Fibroblast of mammary gland (primary cell): Measurements from ENCODE around the gene HAUS6.
"Not testable (repeated sequence)": the region's sequence is repeated elsewhere in the genome, so short reads cannot be mapped to it uniquely, and the experiment has no call there.

Experiments
- DNase-seq: peaks from one replicate; pipeline ENCODE4 v3.0.0-alpha.2; 2010; ENCODE audit warnings: low read depth
- H3K4me3 ChIP-seq: 2 replicates; pipeline ENCODE4 v1.5.1; 2011; ENCODE audit warnings: low read depth, mild to moderate bottlenecking, low read length, moderate library complexity; ENCODE audit not compliant: control insufficient read depth
- TF ChIP-seq, protein P1 (sequence below): conservative IDR thresholded peaks from 2 replicates; pipeline ENCODE4 v1.5.1; 2011; ENCODE audit warnings: low read depth, low read length, inconsistent platforms; ENCODE audit not compliant: control insufficient read depth, insufficient read depth

Gene HAUS6

DNA sequence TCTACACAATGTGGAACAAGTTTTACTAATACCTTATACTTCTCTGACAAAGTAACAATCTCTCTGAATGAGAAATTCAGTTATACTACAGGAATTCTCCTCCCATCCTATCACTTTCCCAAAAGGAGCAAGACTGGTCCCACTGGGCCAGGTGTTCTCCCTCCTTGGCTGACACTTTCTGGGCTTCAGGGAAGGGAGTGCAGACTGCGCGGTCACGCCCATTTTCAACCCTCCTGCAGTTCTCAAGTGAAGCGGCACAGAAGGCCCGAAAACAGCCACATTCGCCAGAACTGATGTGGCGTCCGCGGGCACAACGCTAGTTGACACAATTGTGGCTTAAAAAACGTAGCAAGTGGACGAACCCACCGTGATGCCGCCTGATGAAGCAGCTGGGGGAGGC lies 70.3 kb downstream of the HAUS6 start:
- H3K4me3 ChIP-seq = no peak overlapping the region
- TF ChIP-seq, protein P1, sequence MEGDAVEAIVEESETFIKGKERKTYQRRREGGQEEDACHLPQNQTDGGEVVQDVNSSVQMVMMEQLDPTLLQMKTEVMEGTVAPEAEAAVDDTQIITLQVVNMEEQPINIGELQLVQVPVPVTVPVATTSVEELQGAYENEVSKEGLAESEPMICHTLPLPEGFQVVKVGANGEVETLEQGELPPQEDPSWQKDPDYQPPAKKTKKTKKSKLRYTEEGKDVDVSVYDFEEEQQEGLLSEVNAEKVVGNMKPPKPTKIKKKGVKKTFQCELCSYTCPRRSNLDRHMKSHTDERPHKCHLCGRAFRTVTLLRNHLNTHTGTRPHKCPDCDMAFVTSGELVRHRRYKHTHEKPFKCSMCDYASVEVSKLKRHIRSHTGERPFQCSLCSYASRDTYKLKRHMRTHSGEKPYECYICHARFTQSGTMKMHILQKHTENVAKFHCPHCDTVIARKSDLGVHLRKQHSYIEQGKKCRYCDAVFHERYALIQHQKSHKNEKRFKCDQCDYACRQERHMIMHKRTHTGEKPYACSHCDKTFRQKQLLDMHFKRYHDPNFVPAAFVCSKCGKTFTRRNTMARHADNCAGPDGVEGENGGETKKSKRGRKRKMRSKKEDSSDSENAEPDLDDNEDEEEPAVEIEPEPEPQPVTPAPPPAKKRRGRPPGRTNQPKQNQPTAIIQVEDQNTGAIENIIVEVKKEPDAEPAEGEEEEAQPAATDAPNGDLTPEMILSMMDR = no peak
- no peak for DNase-seq

DNA sequence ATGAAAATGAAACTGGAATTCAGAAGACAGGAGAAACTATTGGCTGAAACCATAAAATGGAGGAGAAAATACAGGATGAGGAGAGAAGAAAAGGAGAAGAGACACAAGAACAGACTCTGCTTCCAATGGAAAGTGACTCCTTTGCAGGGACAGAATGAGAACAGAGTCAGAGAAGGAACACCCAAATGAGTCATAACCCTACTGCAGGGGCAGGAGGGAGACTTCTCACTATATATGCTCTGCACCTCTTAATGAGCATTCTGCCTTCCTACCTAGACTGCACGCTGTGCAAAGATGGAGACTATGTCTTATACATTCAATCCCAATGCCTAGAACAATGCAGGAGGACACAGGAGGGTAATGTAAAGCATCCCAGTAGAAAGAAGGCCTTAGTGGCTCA lies 71.8 kb downstream of the HAUS6 start:
- no peak for DNase-seq
- TF ChIP-seq, protein P1 = no peak
- H3K4me3 ChIP-seq = no peak overlapping the region

DNA sequence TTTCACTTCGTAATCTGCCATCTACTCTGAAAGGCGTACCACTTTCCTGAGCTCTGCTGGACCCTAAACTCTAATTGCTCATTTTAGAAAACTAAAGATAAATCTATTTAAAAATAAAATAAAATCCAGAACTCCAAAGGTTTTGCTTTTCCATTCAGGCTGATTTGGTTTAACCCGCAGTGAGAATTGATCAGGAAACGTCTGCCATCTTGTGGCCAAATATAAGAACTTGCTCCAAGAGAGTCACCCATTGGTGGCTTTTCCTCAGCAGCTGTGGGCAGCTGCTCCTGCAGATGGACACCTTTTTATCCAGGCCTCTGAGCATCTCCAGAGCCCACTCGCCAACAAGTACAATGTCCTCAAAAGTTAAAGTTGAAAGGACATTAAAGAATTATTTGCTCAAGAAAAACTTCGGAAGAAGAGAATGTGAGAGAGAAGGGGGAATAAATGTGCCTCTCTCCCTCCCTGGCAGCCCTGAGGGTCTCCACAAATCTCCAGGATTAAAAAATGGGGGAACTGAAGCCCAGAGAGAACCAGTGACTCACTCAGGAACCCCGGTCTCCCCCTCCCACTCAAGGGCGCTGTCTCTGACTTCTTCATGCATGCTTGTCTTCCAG lies 73.8 kb downstream of the HAUS6 start:
- TF ChIP-seq, protein P1 = peak; percentile 64
- DNase-seq = peak; percentile 77
- no peak overlapping the region for H3K4me3 ChIP-seq

DNA sequence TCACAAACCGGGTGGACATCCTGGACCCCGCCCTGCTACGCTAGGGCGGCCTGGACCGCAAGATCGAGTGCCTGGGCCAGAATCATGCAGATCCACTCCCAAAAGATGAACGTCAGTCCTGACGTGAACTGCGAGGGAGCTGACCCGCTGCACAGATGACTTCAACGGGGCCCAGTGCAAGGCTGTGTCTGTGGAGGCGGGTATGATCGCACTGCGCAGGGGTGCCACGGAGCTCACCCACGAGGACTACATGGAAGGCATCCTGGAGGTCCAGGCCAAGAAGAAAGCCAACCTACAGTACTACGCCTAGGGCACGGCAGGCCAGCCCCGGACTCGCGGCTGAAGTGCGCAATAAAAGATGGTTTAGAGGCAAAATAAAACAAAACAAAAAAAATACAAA lies 74.9 kb downstream of the HAUS6 start:
- TF ChIP-seq, protein P1 = no peak
- DNase-seq = no peak
- H3K4me3 ChIP-seq = no peak overlapping the region

DNA sequence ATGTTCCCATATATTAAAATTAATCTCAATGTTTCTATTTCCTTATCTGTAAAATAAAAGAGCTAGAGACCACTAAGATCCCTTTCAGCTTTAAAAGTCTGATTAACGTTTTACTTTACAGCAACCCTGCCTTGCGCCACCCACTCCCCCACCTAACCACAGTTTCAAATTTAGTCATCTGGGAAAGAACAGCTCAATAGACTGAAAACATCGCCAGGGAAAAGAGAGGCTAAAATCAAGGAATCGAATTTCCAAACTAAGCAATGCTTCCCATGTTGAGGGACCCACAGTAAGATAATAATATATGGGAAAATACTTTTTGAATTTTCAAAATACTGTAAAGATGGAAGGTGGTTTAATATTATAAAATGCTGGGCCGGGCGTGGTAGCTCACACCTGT lies 76.3 kb downstream of the HAUS6 start:
- no peak overlapping the region for H3K4me3 ChIP-seq
- TF ChIP-seq, protein P1 = no peak
- DNase-seq = no peak

DNA sequence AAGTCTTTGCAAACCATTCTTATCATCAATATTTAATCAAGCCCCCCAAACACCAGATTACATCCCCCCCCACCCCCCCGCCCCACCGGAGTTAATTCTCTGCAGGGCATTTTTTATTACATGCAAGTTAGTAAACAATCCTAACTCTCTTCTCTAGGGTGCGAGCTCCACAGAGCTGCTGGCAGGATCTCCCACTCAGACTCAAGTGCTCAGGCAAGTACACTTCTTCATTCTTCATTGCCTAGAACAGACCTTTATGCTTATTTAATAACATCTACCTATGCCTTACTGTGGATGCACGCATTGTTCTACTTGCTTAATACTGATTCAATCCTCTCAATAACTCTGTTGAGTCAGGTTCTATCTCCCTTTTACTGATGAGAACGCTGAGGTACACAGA lies 79.6 kb downstream of the HAUS6 start:
- DNase-seq = no peak
- TF ChIP-seq, protein P1 = no peak
- H3K4me3 ChIP-seq = no peak overlapping the region

DNA sequence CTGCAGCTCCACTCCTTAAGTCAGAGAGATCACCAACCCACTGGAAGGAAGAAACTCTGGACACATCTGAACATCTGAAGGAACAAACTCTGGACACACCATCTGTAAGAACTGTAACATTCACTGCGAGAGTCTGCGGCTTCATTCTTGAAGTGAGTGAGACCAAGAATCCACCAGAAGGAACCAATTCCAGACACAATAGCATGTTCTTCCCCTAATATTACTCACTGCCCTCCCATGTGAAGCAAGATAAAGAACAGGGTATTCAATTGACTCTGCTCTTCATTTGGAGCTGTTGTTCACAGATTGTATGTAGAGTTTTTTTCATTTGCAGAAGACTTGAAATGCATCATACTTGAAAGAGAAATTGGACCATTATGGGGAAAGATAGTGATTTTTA lies 80.5 kb downstream of the HAUS6 start:
- TF ChIP-seq, protein P1 = no peak
- no peak for DNase-seq
- H3K4me3 ChIP-seq = no peak overlapping the region

DNA sequence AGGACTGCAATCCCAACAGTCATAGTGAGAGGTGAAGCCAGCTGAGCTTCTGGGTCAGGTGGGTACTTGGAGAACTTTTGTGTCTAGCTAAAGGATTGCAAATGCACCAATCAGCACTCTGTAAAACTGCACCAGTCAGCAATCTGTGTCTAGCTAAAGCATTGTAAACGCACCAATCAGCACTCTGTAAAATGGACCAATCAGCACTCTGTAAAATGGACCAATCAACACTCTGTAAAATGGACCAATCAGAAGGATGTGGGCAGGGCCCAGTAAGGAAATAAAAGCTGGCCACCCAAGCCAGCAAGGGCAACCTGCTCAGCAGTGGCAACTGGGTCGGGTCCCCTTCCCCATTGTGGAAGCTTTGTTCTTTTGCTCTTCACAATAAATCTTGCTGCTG lies 81.1 kb downstream of the HAUS6 start:
- not testable (repeated sequence) for H3K4me3 ChIP-seq, DNase-seq
